ENCODE results near the gene MPC2.
A peak's percentile ranks its signal among the peaks of the same experiment; 100 is the strongest.
"Not testable (repeated sequence)": the region's sequence is repeated elsewhere in the genome, so short reads cannot be mapped to it uniquely, and the experiment has no call there.

Gene MPC2

GRCh38 chr1:167934426-167935215, 2.3 kb downstream of the MPC2 start:
- DNase-seq (ENCODE audit: low read depth, low spot score), result peak; percentile 13

GRCh38 chr1:167933788-167934187, 3.1 kb downstream of the MPC2 start:
- DNase-seq (ENCODE audit: low read depth, low spot score), result no peak

- no peak for DNase-seq (ENCODE audit: low read depth, low spot score)
These were observed 7.1 kb downstream of the MPC2 start for GRCh38 chr1:167929725-167930124.

- DNase-seq (ENCODE audit: low read depth, low spot score), result not testable (repeated sequence)
These were observed 8.0 kb downstream of the MPC2 start for GRCh38 chr1:167928919-167929318.

GRCh38 chr1:167928457-167928852, 8.4 kb downstream of the MPC2 start:
- no peak for DNase-seq (ENCODE audit: low read depth, low spot score)

GRCh38 chr1:167927046-167927754, 9.7 kb downstream of the MPC2 start:
- DNase-seq (ENCODE audit: low read depth, low spot score), result no peak

GRCh38 chr1:167926486-167926997, 10.3 kb downstream of the MPC2 start:
- DNase-seq (ENCODE audit: low read depth, low spot score), result no peak

GRCh38 chr1:167924543-167925231, 12.2 kb downstream of the MPC2 start:
- no peak for DNase-seq (ENCODE audit: low read depth, low spot score)

- no peak for DNase-seq (ENCODE audit: low read depth, low spot score)
These were observed 12.8 kb downstream of the MPC2 start for GRCh38 chr1:167924102-167924501.

- no peak for DNase-seq (ENCODE audit: low read depth, low spot score)
These were observed 13.4 kb downstream of the MPC2 start for GRCh38 chr1:167923324-167924056.

- DNase-seq (ENCODE audit: low read depth, low spot score), result no peak
These were observed 14.2 kb downstream of the MPC2 start for GRCh38 chr1:167922611-167923074.

- DNase-seq (ENCODE audit: low read depth, low spot score), result no peak
These were observed 14.8 kb downstream of the MPC2 start for GRCh38 chr1:167922023-167922422.

GRCh38 chr1:167916766-167917511, 19.9 kb downstream of the MPC2 start:
- no peak for DNase-seq (ENCODE audit: low read depth, low spot score)

GRCh38 chr1:167915569-167915968, 21.3 kb downstream of the MPC2 start:
- no peak for DNase-seq (ENCODE audit: low read depth, low spot score)

- DNase-seq (ENCODE audit: low read depth, low spot score), result no peak
These were observed 22.9 kb downstream of the MPC2 start, which contains the start of gene ADCY10 for GRCh38 chr1:167913895-167914496. Gene ADCY10, minus strand, starts transcription at chr1:167914134. Its CDS starts 8,994 bp downstream, at chr1:167905140.

- DNase-seq (ENCODE audit: low read depth, low spot score), result no peak
These were observed 24.6 kb downstream of the MPC2 start for GRCh38 chr1:167912294-167912693.

- no peak for DNase-seq (ENCODE audit: low read depth, low spot score)
These were observed 25.5 kb downstream of the MPC2 start for GRCh38 chr1:167911413-167911812.

- no peak for DNase-seq (ENCODE audit: low read depth, low spot score)
These were observed 26.3 kb downstream of the MPC2 start for GRCh38 chr1:167910530-167910929.

- DNase-seq (ENCODE audit: low read depth, low spot score), result no peak
These were observed 27.1 kb downstream of the MPC2 start for GRCh38 chr1:167909691-167910180.

GRCh38 chr1:167905671-167906070, 31.2 kb downstream of the MPC2 start:
- no peak for DNase-seq (ENCODE audit: low read depth, low spot score)

Measured in smooth muscle cell of the brain vasculature (primary cell).